ENCODE results near the gene COL26A1.
"Not testable (repeated sequence)": the region's sequence is repeated elsewhere in the genome, so short reads cannot be mapped to it uniquely, and the experiment has no call there.

Gene COL26A1

DNA sequence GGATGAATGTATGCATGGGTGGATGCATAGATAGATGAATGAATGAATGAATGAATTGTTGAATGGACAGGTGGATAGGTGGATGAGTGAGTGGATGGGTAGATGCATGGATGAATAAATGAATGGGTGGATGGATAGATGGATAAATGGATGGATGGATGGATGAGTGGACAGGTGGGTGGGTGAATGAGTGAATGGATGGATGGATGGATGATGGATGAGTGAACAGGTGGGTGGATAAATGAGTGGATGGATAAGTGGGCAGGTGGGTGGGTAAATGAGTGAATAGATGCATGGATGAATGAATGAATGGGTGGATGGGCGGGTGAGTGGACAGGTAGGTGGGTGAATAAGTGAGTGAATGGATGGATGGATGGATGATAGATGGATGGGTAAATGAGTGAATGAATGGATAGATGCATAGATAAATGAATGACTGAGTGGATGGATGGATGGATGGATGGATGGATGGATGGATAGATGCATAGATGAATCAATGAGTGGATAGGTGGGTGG, 193.8 kb downstream of the COL26A1 start:
- Histone ChIP-seq H3K9ac (ENCODE audit: low read length) (no peak overlapping the region), H3K9me3 (ENCODE audit: control insufficient read depth, low read length) (no peaks in the 10 kb centered on the region), H3K4me1 (ENCODE audit: control insufficient read depth, insufficient read depth, low read length) (peaks cover 4% of the 10 kb centered on the region), H3K36me3 (ENCODE audit: control insufficient read depth, insufficient read depth, low read length) (no peaks in the 10 kb centered on the region), H3K4me3 (ENCODE audit: low read length) (no peak overlapping the region), H3K27me3 (ENCODE audit: control insufficient read depth, insufficient read depth, low read length) (no peaks in the 10 kb centered on the region)

DNA sequence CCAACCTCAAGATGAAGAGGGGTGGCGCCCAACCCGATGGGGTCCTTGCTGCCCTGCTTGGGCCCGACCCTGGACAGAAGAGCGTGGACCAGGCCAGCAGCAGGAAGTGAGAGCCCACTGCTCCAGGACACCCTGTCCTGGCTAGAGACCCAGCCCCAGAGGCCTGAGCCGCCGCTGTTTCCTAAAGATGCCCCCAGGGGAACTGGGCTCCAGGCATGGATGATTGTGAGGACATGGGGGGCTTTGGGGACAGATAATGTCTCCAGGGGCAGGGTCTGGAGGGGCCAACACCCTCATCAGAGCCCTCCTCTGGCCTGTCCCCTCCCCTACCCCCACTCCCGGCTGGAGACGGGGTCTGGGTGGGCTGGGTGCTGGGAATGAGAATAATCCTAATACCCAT, 194.7 kb downstream of the COL26A1 start:
- Histone ChIP-seq H3K4me1 (ENCODE audit: control insufficient read depth, insufficient read depth, low read length) (peaks cover 7% of the 10 kb centered on the region), H3K36me3 (ENCODE audit: control insufficient read depth, insufficient read depth, low read length) (no peaks in the 10 kb centered on the region), H3K9me3 (ENCODE audit: control insufficient read depth, low read length) (no peaks in the 10 kb centered on the region), H3K9ac (ENCODE audit: low read length) (no peak overlapping the region), H3K27me3 (ENCODE audit: control insufficient read depth, insufficient read depth, low read length) (no peaks in the 10 kb centered on the region), H3K4me3 (ENCODE audit: low read length) (no peak overlapping the region)

DNA sequence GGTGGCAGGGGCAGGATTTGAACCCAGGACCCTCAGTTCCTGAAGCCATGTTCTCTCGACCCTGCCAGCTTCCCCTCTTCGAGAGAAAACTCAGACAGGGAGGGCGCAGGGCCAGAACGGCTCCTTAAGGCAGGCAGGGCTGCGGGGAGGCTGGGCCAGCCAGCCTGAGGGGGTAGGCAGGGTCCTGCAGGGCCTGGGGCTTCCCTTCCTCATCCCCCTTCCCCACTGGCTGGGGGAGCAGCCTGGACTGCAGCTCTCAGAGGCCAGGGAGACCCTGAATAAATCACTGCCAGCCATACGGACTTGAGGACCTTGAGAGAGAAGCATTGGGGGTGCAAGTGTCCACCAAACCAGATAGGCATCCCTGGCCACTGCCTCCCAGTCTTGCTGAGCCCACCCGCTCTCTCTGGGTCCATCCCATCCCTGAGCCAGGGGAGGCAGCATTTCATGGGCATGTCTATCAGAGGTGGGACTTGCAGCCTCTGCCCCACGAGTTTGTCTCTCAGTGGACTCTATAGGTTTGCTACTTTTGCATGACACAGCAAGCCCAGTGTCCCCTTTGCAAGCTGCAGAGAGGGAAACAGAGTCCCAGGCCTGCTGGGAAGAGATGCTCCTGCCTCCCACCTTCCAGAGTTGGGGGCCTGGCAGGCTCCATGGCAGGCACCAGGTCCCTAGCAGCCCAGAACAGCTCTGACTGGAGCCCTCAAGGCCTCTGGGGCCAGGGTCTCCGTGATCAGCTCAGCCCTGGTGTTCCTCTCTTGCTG, 195.5 kb downstream of the COL26A1 start:
- peaks cover 7% of the 10 kb centered on the region for H3K4me1 ChIP-seq (ENCODE audit: control insufficient read depth, insufficient read depth, low read length)
- H3K9ac ChIP-seq (ENCODE audit: low read length) = no peak overlapping the region
- H3K27me3 ChIP-seq (ENCODE audit: control insufficient read depth, insufficient read depth, low read length) = peaks cover 4% of the 10 kb centered on the region
- no peak overlapping the region for H3K4me3 ChIP-seq (ENCODE audit: low read length)
- H3K36me3 ChIP-seq (ENCODE audit: control insufficient read depth, insufficient read depth, low read length) = no peaks in the 10 kb centered on the region
- H3K9me3 ChIP-seq (ENCODE audit: control insufficient read depth, low read length) = no peaks in the 10 kb centered on the region

DNA sequence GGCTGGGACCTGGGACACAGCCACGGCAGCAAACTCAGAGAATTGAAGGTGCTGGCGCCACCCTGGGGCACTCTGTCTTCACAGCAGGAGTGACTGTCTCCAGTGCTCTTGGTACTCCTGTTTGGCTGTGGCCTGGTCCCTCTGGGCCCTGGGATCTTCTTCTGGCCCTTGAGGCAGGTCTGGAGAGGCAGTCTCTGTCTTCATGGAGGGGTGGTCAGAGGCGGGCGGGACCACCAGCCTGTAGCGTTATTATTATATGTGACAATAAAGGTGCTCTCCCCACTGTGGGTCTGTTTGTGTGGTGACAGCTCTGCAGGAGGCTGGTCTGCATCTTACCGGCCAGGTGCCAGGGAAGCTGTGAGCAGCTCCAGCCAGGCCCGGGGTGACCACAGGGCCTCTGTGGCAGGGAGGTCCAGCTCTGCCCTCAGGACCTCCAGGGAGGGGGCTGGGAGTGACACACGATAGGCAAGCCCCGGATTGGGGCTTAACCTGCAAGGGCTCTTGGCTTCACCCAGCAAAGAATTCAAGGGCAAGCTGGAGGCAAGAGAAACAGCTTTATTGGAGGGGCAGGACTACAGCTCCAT, 196.2 kb downstream of the COL26A1 start:
- Histone ChIP-seq H3K36me3 (ENCODE audit: control insufficient read depth, insufficient read depth, low read length) (no peaks in the 10 kb centered on the region), H3K4me3 (ENCODE audit: low read length) (no peak overlapping the region), H3K9me3 (ENCODE audit: control insufficient read depth, low read length) (no peaks in the 10 kb centered on the region), H3K9ac (ENCODE audit: low read length) (no peak overlapping the region), H3K4me1 (ENCODE audit: control insufficient read depth, insufficient read depth, low read length) (peaks cover 7% of the 10 kb centered on the region), H3K27me3 (ENCODE audit: control insufficient read depth, insufficient read depth, low read length) (peaks cover 4% of the 10 kb centered on the region)

DNA sequence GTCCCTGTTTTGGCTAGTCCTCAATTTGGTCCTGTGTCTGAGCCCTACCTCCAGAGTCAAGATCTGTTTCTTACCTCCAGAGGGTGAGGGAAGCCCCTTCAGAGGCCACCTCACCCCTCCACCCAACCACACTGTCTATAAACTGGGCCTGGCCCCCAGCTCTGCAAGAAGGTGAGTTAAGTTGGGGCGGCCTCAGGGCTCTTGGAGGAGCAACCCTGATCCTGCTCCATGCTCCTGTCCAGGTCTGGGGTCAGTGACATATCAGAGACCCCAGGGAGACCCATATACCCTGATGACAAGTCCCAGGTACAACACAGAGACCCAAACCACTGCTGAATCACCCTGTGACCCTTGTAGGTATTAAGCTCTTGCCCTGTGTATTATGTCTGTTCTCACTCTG, 196.9 kb downstream of the COL26A1 start:
- peaks cover 7% of the 10 kb centered on the region for H3K4me1 ChIP-seq (ENCODE audit: control insufficient read depth, insufficient read depth, low read length)
- no peak overlapping the region for H3K9ac ChIP-seq (ENCODE audit: low read length)
- H3K27me3 ChIP-seq (ENCODE audit: control insufficient read depth, insufficient read depth, low read length) = peaks cover 4% of the 10 kb centered on the region

DNA sequence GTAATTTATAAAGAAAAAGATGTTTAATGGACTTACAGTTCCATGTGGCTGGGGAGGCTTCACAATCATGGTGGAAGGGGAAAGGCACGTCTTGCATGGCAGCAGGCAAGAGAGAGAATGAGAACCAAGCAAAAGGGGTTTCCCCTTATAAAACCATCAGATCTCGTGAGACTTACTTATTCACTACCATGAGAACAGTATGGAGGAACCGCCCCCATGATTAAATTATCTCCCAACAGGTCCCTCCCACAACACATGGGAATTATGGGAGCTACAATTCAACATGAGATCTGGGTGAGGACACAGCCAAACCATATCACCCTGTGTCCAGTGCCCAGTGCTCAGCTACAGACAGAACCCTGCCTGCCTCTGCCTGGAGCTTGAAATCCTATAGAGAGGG, 197.3 kb downstream of the COL26A1 start:
- H3K36me3 ChIP-seq (ENCODE audit: control insufficient read depth, insufficient read depth, low read length); H3K27me3 ChIP-seq (ENCODE audit: control insufficient read depth, insufficient read depth, low read length); H3K4me1 ChIP-seq (ENCODE audit: control insufficient read depth, insufficient read depth, low read length); H3K9me3 ChIP-seq (ENCODE audit: control insufficient read depth, low read length); H3K4me3 ChIP-seq (ENCODE audit: low read length); H3K9ac ChIP-seq (ENCODE audit: low read length): not testable (repeated sequence)

More for the DNA sequence above, 196.9 kb downstream of the COL26A1 start:
- no peaks in the 10 kb centered on the region for H3K36me3 ChIP-seq (ENCODE audit: control insufficient read depth, insufficient read depth, low read length)
- H3K9me3 ChIP-seq (ENCODE audit: control insufficient read depth, low read length) = no peaks in the 10 kb centered on the region
- no peak overlapping the region for H3K4me3 ChIP-seq (ENCODE audit: low read length)

DNA sequence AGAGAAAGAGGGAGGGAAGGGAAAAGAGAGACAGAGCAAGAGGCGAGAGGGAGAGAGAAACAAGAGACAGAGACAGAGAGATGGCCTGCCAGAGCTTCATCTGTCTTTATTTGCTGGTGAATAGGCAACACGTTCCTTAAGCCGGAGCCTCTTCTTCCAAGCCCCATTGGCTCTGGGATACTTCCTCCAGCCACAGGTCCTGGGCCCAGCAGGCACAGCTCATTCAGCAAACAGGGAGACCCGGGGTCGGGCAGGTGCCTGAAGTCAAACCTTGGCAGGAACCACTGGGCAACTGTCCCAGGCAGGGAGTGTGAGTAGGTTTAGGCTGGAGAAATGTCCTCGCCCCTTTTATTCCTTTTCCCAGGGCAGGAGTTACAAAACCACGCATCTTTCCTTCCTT, 198.2 kb downstream of the COL26A1 start:
- Histone ChIP-seq H3K4me3 (ENCODE audit: low read length) (no peak overlapping the region), H3K4me1 (ENCODE audit: control insufficient read depth, insufficient read depth, low read length) (peaks cover 7% of the 10 kb centered on the region), H3K9me3 (ENCODE audit: control insufficient read depth, low read length) (no peaks in the 10 kb centered on the region), H3K9ac (ENCODE audit: low read length) (no peak overlapping the region), H3K36me3 (ENCODE audit: control insufficient read depth, insufficient read depth, low read length) (no peaks in the 10 kb centered on the region), H3K27me3 (ENCODE audit: control insufficient read depth, insufficient read depth, low read length) (peaks cover 4% of the 10 kb centered on the region)

DNA sequence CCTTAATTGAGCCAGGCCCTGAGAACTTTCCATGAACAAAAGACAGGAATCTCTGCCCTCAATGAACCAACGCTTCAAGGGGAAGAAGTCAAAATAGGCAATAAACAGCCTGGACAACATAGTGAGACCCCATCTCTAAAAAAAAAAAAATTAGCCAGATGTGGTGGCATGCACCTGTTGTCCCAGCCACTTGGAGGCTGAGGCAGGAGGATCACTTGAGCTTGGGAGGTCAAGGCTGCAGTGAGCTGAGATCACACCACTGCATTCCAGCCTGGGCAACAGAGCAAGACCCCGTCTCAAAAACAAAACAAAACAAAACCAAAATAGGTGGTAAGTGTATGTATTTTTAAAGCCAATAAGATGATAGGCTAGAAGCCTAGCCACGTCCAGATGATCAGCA, 198.6 kb downstream of the COL26A1 start:
- H3K4me3 ChIP-seq (ENCODE audit: low read length); H3K9ac ChIP-seq (ENCODE audit: low read length); H3K36me3 ChIP-seq (ENCODE audit: control insufficient read depth, insufficient read depth, low read length); H3K4me1 ChIP-seq (ENCODE audit: control insufficient read depth, insufficient read depth, low read length); H3K9me3 ChIP-seq (ENCODE audit: control insufficient read depth, low read length); H3K27me3 ChIP-seq (ENCODE audit: control insufficient read depth, insufficient read depth, low read length): not testable (repeated sequence)

DNA sequence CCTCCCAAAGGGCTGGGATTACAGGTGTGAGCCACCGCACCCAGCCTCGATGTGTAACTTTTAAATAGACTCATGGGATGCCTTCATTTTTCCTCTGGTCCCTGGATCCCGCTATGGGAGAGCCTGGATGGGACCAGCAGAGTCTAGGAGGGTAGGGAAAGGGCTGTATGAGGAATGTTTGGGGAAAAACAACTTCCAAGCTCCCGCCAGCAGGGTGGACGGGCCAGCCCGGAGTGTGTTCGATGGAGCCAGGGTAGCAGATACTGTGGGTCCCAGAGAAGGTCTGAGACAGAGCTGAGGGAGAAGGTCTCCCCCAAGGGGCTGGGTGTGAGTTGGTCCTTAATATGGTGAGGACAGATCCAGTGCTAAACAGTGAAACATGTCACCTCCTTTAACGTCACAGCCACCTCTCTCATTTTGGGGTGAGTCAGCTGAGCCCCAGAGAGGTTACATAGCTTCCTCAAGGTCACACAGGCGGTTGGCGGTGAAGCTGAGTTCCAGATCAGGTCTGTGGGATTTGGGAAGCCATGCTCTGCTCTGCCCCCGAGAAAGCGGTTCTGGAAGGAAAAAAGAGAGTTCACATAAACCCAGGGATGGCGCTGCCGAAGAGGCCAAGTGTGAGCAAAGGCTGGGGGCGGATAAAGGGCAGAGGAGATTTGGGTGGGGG, 200.0 kb downstream of the COL26A1 start:
- Histone ChIP-seq H3K9ac (ENCODE audit: low read length) (no peak overlapping the region), H3K4me1 (ENCODE audit: control insufficient read depth, insufficient read depth, low read length) (peaks cover 7% of the 10 kb centered on the region), H3K36me3 (ENCODE audit: control insufficient read depth, insufficient read depth, low read length) (no peaks in the 10 kb centered on the region), H3K27me3 (ENCODE audit: control insufficient read depth, insufficient read depth, low read length) (peaks cover 4% of the 10 kb centered on the region), H3K9me3 (ENCODE audit: control insufficient read depth, low read length) (no peaks in the 10 kb centered on the region), H3K4me3 (ENCODE audit: low read length) (no peak overlapping the region)

DNA sequence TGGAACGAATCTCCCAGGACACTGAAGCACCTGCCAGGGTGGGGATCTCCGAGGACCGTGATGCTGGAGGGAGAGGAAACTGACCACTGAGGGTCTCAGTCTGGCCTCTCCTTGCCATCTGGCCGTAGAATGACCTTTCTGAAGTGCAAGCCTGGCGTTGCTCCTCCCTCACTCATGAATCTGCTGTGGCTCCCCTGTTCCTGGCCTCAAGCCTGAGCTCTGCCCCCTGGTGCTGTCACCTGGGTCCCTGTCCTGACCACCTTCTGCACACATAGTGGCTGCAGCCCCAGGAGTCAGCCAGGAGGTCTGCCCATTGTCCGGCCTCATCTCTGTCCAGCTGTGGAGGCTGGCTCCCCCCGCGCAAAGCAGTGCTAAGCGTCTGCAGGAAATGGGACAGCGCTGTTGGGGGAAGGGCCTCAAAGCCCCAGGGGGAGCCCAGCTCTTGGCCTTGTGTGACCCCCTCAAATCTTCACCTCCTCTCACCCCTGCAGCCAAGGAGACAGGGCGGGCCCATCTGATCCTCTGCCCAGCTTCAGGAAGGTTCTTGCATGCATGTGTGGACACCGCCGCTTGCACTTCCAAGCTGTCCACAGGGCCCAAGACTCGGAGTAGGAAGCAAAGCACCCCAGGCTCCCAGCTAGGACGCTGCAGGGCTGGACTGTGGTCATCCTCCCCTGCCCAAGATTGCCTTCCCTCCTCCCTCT, 200.7 kb downstream of the COL26A1 start:
- peaks cover 4% of the 10 kb centered on the region for H3K27me3 ChIP-seq (ENCODE audit: control insufficient read depth, insufficient read depth, low read length)
- H3K4me3 ChIP-seq (ENCODE audit: low read length) = no peak overlapping the region
- H3K9ac ChIP-seq (ENCODE audit: low read length) = no peak overlapping the region
- H3K36me3 ChIP-seq (ENCODE audit: control insufficient read depth, insufficient read depth, low read length) = no peaks in the 10 kb centered on the region
- H3K9me3 ChIP-seq (ENCODE audit: control insufficient read depth, low read length) = no peaks in the 10 kb centered on the region
- peaks cover 7% of the 10 kb centered on the region for H3K4me1 ChIP-seq (ENCODE audit: control insufficient read depth, insufficient read depth, low read length)

DNA sequence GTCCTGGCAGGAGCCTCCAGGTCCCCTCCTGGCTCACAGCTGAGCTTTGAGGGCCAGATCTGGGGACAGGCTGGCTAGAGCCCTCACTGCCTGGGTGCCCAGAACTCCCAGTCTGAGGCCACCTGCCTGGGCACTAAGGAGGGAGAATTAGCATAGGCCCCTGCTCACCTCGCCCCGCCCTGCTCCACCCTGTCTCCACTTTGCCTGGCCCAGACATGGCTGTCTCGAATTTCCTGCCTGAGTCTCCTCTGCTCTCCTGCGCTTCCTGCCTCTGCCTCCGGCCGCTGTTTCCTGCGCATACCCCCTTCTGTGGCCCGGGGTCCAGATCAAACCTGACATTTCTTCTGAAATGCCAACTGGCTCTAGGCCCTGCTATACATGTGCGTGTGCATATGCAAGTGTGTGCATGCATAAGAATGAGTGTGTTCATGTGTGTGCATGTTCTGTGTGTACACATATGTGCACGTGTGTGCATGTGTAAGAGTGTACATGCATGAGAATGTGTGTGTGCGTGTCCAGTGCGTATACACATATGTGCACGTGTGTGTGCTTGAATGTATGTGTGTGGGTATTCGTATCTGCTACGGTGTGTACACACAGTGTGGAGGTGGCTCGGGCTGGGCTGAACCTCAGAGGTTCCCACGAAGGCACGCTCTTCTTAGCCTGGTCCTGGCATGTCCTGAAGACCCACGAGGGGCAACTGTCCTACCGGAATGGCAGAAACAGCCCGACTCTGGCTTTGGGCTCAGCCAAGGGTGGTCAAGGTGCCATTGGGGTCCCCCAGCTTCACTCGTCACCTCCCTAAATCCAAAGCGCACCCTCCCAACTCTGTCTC, 201.5 kb downstream of the COL26A1 start:
- Histone ChIP-seq H3K4me3 (ENCODE audit: low read length) (no peak overlapping the region), H3K36me3 (ENCODE audit: control insufficient read depth, insufficient read depth, low read length) (no peaks in the 10 kb centered on the region), H3K9ac (ENCODE audit: low read length) (no peak overlapping the region), H3K9me3 (ENCODE audit: control insufficient read depth, low read length) (no peaks in the 10 kb centered on the region), H3K4me1 (ENCODE audit: control insufficient read depth, insufficient read depth, low read length) (peaks cover 7% of the 10 kb centered on the region), H3K27me3 (ENCODE audit: control insufficient read depth, insufficient read depth, low read length) (peaks cover 4% of the 10 kb centered on the region)
